Activated T-helper 1 cell treated with Interleukin-2 at 50 U/mL for 16 hours (primary cell): ENCODE data around the gene BICD2.

Experiments
- DNase-seq: peaks from one replicate; pipeline ENCODE4 v3.0.0-alpha.2; 2020; ENCODE audit warnings: low read depth

BICD2 gene

DNA sequence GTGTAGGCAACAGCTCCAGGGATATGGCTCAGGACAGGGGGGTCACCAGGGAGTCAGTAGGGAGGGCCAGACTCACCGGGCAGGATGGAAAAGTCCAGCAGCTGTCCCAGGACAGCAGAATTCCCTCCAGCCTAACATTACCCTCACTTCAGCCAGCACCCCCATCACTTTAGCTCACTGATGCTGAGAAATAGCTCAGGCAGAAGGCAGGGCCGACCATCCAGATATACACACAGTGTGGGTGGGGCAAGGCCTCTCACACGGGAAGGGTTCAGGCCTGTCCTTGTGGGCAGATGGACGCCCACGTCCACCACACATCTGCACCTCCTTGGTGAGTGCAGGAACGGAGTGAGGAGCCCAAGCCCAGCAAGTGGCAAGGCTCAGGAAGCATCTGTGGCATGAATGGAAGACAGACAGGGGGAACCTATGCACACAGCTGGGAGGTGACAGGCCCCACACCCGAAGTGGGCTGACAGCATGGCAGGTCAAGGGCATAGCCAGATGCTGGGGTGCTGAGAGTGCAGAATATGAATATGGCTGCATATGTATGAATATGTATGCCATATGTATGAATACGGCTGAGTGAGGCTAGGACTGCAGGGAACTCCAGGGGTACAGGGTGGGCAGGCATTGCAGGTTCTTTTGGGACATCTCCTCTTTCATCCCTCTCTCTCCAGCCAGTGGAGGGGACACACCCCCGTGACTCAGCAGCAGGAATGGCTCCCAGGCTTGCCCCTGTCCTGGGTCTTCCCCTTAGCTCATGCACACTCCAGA, 17.0 kb downstream of the BICD2 start:
- no peak for DNase-seq

DNA sequence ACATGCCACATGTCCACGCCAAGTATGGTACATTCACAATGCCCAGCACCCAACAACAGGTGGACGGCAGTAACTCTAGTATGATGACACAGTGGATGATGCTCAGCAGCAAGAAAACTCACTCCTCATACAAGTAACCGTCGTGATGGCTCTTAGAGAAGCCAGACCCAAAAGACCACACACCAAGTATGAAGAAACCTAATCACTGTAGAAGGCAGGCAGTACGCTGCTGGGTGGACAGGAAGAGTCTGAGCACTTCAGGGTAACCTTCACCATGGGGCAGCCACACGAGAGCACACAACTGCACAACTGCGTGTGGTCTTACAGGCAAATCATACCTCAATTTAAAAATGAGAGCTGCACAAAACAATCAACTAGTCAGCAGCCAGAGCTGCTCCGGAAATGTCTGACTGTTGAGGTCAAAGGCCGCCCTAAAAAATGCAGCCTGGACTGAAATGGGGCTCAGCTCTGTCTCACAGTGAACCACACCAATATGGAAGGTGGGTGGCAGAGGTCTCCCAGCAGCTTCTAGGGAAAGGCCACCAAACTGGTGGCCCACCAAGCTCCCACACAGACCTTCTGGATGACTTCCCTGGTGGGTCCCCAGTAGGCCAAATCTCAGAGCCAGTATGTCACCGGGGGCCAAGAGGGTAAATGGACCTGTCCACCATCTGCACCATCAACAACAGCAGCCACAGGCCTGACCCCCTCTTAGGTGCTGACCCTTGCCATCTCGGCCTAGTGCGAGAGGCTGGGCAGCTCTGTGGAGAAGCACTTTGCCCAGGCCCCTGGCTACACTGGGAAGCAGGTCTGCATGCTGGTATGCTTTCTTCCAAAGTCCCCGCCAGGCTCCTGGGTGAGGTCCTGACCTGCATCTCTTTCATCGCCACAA, 17.8 kb downstream of the BICD2 start:
- DNase-seq: no peak

DNA sequence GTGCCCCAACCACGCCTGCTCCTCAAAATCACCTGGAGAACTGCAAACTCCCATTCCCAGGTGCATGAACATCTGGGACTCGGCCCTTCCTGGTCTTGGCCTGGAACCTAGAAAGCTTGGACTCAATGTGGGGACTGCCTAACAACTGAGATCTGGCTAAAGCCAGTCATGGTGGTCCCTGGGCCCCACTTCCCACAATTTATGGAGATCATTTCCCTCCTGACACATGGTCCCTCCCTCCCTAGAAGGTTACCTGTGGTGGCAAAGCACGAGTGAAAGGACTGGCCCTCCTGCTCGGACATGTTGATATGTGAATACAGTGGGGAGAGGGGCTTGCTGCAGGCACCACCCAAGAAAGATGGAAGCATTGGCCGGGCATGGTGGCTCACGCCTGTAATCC, 18.8 kb downstream of the BICD2 start:
- DNase-seq: no peak

DNA sequence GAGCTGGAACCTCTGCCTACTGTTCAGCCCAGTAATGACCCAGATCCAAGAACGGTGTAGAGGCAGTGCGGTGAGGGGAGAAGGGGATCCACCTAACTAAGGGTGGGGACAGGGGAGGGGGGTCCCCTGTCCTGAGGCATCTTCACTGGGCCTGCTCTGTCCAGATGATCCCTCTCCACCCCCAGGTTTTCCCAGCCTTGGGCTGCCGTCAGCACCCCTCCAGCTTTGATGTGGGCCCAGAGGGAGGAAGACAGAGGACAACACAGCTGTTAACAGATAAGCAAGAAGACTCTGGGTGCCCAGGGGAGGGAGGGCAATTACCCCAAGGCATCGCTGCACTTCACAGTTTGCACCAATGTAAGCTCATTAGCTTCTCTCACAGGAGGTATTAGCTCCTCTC, 19.3 kb downstream of the BICD2 start:
- no peak for DNase-seq

DNA sequence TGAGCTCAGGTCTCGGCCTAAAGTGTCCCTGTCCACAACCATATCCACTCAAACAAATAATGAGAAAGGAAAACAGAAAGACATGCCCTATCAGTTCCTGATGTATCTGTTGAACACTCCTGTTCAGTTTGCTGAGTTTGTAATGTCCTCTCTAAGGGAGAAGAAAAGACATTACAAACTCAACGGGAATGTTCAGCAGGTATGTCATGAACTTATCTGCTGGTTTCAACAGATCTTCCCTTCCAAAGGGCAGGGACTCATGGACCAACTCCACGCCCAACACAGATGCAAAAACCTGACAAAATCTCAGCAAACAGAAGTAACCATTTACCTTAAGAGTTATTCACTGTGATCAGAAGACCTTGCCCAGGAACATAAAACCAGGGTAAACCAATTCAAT, 23.7 kb downstream of the BICD2 start:
- DNase-seq: no peak

DNA sequence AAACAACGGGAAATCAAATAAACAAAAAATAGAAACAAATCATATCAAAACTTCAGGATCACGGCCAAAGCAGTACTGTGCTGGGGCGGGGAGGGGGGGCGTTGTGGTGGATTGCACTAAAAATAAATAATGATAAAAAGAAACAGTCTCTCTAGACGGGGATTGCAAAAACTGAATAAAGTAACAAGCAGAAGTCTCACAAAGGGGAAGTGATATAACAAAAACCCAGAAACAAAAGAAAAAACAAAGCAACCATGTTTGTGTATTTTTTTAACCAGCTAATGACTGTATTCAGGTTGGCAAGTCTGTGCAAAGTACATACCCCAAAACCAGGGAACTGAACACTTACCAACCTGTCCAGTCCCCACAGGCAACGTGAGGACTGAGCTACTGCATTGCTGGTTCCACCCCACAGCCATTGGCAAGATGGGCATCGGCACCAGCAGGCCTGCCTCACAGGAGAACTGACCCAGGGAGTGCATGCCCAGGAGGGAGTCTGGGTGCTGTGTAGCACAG, 24.1 kb downstream of the BICD2 start:
- no peak for DNase-seq

DNA sequence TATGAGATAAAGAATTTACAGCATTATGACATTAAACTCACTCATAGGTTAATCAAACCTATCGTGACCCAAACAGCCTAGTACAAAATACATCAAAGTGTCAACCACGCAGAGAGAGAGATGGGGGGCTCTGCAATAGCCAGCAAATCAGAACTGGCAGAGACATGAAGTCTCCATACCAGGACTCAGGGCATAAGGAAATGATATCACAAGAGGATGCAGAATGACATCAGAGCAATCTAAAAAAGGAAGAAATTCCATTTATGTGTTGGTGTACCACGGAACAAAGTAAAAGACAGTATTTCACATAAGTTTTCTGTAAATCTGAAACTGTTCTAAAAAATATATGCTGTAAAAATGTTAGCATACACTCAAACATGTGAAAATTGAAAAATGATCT, 24.6 kb downstream of the BICD2 start:
- no peak for DNase-seq

DNA sequence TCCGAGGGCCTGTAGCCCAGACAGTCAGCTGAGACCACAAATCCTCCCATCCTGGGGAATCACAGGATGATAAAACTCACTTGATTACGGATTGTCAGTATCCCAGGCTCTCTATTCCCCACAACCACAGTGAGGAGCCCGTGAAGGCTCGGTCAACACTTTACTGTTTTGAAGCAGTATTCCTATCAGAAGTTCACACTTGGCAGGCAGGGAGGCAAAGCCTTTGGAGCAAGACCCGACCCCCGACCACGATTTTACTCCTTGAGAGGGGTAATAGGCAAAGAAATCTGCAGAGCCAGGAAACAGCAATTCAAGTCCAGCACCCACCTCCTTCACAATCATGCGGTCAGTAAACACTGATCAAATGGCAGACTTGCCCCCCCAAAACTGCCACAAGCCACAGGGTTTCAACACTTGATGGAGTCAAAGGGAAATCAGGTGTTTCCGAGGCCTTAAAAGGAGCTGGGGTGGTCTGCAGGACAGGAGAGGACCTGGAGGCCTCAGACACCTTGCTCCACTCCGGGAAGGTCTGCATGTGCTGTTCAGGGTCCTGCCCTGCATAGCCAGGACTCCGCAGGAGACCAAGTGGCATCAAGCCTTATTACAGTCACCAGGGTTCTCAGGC, 25.2 kb downstream of the BICD2 start:
- DNase-seq: no peak

DNA sequence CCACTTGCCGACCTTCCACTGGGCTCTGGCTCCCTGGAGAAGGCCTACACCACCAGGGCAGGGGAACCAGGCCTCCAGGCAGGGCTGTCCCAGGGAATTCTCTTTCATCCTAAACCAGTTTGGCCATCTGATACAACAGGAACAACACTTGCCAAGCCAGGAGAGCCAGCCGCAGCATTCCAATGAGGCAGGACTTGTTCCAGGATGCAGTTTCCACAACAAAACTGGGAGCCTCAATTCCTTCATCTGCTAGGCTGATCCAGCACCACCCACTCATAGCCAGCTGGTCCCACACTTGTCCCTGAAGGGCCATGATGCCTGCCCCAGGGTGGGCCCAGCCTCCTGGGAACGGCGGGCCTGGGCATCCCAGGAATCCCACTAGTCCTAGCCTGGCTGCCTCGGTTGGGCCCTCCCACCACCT, 26.0 kb downstream of the BICD2 start:
- DNase-seq: no peak

DNA sequence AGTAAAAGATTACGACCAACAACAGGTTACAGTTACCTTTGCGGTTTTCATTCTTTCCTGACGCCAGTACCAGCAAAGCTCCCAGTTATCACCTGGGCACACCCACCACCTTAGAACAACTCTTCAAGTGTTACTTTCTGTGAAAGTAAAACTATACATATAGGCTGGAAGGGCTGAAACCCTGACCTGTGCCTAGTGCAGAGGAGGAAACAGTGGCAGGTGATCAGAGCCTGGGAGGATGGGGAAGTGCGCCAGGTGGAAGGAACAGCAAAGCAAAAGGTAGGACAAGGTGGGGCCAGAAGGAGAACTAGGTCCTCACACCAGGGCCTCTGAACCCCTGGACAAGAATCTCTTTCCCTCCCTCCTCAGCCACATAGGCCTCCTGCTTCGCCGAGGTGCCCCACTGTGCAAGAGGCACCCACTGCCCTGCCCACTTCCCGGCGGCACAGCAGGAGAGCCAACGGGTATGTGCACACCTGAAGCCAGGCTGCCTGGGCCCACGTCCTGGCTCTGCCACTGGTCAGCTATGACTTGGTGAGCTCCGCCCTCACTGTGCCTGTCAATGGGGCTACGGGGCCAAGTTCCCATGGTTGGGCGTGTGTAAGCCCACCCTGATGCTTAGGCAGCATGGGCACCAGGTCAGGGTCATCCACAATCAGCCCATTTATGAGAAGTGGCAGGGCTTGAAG, 26.9 kb downstream of the BICD2 start:
- no peak for DNase-seq

DNA sequence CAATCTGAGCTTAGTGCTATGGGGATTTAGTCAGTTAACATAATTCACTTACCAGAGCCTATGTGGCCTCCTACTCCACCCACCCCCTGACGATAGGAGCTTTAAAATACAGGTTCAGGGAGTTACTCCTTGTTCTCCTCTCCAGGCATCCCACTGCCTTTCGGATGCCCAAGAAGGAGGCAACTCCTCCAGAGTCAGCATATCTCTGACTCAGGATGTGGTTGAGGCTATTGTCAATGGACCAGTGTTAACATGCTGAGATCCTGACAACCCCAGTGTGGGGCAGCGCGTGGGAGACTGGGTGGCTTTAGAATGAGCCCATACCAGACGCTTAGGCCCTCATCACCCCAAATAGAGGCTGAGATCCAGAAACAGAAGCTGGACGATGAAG, 27.4 kb downstream of the BICD2 start:
- no peak for DNase-seq

DNA sequence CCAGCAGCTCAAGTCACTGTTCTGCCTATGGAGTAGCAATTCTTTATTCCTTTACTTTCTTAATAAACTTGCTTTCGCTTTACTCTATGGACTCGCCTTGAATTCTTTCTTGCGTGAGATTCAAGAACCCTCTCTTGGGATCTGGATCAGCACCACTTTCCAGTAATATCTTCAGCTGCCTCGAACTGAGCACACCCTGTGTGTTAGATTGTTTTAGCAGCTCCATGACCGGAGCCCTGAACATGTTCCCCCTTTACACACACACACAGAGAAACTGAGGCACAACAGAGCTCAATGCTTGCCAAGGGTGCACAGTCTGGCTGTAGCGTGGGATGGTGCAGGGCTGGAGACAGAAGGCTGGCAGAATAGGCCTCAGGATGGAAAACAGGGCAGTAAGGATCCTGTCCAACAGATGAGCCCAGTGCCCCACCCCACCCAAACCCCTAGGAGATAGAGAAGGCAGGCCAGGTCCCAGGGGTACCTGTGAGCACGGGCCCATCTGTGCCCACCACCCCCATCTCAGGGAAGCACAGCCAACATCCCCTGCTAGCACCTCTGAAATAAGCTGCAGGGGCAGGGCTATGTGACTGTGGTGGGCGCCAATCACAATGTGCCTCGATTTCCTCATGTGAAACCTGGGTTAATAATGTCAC, 27.9 kb downstream of the BICD2 start:
- DNase-seq: no peak

DNA sequence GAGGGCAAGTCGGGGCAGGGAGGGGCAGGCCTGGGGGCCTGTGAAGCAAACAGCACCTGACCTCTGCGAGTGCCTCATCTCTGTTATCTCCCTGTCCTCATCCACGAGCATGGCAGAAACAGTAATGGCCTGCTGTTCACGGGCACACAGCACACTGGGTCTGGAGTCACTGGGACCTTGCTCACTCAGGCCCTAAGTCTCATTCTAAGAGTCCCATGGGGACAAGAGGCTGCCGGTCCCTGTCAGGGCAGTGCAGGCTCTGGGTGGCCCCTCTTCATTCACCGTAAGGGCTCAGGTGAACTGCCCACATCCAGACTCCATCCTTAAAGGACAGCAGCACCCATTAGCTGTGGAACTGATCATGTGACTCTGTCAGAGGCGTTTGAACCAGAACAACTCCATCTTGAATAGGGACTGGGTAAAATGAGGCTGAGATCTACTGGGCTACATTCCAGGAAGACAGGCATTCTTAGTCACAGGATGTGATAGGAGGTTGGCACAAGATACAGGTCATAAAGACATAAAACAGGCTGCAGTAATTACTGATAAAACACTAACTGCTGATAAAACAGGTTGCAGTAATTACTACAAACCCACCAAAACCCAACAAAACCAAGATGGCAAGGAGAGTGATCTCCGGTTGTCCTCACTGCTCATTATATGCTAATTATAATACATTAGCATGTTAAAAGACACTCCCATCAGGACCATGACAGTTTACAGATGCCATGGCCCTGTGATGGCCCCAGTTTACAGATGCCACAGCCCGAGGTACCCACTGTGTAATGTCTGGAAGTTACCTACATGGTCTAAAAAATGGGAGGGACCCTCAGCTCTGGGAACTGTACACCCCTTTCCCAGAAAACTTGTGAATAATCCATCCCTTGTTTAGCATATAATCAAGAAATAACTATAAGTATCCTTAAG, 28.7 kb downstream of the BICD2 start:
- DNase-seq: no peak

DNA sequence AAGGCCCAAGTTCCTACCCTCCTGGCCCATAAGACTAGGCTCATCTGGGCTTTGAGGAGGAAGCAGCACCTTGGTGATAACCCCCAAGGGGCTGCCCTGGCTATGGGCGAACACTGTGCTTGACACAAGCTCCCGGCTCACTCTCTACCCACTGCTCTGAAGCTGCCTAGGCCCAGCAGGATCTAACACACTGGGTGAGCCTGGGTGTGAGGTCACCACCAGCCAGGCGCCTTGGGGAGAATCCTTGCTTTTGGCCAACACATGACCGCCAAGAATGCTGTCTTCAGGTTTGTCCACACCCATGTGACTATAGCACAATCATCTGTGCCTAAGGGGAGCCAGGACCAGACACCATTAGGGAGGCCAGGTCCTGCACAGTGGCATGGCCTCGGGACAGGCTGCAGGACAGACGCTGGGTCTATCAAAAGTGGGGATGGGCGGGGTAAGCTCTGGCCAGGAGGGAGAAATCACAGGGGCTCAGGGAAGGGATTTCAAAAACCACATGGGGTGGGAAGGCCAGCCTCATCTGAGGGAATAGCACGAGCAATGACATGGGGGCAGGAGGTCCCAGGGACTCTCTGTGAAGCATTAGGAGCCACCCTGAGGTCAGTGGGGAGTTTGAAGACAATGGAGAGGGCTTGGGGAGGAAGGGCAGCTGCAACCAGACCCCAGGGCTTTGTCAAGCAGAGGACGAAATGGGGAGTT, 29.6 kb downstream of the BICD2 start:
- no peak for DNase-seq

DNA sequence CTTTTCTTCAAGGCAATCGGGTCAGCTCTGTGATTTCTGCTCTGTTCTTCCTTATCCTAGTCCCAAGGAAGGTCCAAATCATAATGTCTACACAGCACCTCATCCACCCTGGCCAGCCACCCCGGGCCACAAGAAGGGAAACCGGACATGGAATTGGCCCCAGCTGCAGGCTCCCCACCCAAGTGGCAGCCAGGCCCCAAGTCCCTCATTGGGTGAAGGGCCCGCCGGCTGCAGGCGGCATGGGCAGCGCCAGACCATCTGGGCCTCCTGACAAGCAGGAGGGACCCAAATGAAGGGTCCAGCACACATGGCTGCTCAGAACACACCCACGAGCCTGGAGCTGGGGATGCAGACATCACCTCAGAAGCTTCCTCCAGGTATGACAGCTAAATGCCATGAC, 33.7 kb downstream of the BICD2 start:
- no peak for DNase-seq

DNA sequence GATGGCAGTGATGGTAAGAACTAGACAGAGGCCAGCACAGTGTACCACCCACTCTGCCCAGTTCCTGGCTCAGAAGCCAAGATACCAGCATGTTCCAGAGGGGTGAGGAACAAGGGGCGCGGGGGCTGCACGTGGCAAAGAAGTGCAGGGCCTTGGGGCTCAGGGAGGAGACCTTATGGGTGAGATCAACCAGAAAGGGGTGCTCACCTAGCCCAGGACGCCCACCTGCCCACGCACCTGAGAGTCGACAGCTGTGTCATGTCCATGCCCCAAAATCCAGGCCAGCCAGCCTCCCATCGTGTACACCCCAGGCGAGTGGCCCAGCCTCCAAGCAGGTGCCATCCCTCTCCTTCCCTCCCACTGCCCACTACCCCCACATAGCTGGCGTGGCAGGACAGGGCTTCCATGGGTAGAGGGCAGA, 34.9 kb downstream of the BICD2 start:
- no peak for DNase-seq

DNA sequence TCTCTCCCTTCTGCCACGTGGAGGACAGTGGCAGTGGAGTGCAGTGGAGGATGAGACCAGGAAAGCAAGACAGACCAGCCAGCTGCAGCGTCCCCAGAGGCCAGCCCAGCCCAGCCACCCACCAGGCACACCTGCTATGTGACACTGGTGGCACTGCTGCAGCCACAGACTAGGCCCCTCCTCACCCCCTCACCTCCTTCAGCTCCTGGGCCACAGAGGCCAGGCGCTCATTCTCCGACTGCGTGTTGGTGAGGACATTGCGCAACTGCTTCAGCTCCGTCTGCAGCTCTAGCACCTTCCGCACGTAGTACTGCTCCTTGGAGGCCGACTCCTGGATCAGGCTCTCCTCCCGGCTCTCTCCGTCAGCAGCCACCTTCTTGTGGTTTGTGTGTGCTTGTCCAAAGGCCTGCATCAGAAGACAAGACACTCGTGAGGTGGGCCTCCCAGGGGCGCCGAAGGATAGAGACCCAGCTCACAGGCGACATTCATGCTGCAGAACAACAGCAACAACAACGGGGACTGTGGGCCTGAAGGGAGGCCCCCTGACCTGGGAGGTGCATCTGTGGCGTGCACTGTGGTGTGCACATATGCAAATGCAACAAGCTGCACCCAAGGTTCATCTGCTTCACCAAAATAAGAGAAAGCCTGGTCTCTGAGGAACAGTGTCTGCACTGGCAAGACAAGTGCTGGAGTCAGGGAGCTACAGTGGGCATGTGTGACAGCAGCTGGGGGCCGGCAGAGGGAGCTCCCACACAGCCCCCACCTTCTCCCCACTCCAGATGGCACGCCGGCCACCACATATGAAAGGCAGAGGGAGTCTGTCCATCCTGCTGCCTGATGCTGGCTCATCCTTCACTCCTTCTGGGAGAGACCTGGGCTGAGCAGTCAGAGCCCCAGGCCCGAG, 35.5 kb downstream of the BICD2 start:
- no peak for DNase-seq
